Uterus (tissue), 4 donors: ENCODE data around the gene ZNF609. TPM values are rescaled to one million over a fixed set of nuclear protein-coding genes. Genes with fewer than 3 reads are reported as not detected.

ENCODE experiments used
- DNase-seq, 2 donors: peaks; one replicate each; pipeline ENCODE4 v3.0.0-alpha.2; 2019 to 2020
- H3K27ac ChIP-seq, 2 donors: fragments of 200-600 bp; sonication (generic); 1 replicate in 1 of 2; 2 replicates in 1 of 2; pipeline ENCODE4 v1.5.1; 2016 to 2018
- H3K27me3 ChIP-seq, 2 donors: fragments of 200-600 bp; sonication (generic); one replicate each; pipeline ENCODE4 v1.5.1; 2018 to 2019; ENCODE audit warnings: control low read depth in 1 of 2
- H3K36me3 ChIP-seq, 2 donors: fragments of 200-600 bp; sonication (generic); one replicate each; pipeline ENCODE4 v1.5.1; 2019; ENCODE audit warnings: control low read depth in 1 of 2
- H3K4me1 ChIP-seq, 2 donors: fragments of 200-600 bp; sonication (generic); one replicate each; pipeline ENCODE4 v1.5.1; 2018 to 2019; ENCODE audit warnings: control low read depth in 1 of 2
- H3K4me3 ChIP-seq, 2 donors: fragments of 200-600 bp; sonication (generic); 1 replicate in 1 of 2; 2 replicates in 1 of 2; pipeline ENCODE4 v1.5.1; 2018 to 2019; ENCODE audit warnings: mild to moderate bottlenecking in 1 of 2
- H3K9me3 ChIP-seq, 2 donors: fragments of 200-600 bp; sonication (generic); one replicate each; pipeline ENCODE4 v1.5.1; 2019; ENCODE audit warnings: control low read depth in 1 of 2
- POLR2A ChIP-seq, 2 donors: fragments of 450-650 bp; IDR thresholded peaks; one replicate each; pipeline ENCODE4 v1.6.1; 2016; ENCODE audit warnings: antibody characterized with exemption in 2 of 2, mild to moderate bottlenecking in 1 of 2, moderate library complexity in 1 of 2
- intact Hi-C: fragments of 100-400 bp; cut with DNase I; formaldehyde crosslinking; loops from one replicate; pipeline ENCODE4 v1.15.1; 2023; ENCODE audit warnings: low total_unique reads
- total RNA-seq, 4 donors: library from RNA; depleted of rRNA in 3 of 4; stranded (reverse); fragments of >200 nt in 3 of 4; gene quantifications; one replicate each; pipeline versions ENCODE4 v1.1.0 to v1.2.4, GENCODE V29; 2014 to 2023
- TF ChIP-seq, protein P1 (sequence below), 4 experiments: fragments of 200-600 bp in 2 of 4; fragments of 450-650 bp in 2 of 4; sonication (generic) in 2 of 4; IDR thresholded peaks; one replicate each; pipeline ENCODE4 v1.5.1; 2016 to 2019; ENCODE audit warnings: antibody characterized with exemption in 4 of 4, mild to moderate bottlenecking in 2 of 4, moderate library complexity in 1 of 4
- donor health status: DM: yes; HTN: yes; CAD: no.

The ZNF609 gene
- total RNA-seq, 4 donors from 2014 or later: 12.4 to 59.6 (median 26.1) TPM

DNA sequence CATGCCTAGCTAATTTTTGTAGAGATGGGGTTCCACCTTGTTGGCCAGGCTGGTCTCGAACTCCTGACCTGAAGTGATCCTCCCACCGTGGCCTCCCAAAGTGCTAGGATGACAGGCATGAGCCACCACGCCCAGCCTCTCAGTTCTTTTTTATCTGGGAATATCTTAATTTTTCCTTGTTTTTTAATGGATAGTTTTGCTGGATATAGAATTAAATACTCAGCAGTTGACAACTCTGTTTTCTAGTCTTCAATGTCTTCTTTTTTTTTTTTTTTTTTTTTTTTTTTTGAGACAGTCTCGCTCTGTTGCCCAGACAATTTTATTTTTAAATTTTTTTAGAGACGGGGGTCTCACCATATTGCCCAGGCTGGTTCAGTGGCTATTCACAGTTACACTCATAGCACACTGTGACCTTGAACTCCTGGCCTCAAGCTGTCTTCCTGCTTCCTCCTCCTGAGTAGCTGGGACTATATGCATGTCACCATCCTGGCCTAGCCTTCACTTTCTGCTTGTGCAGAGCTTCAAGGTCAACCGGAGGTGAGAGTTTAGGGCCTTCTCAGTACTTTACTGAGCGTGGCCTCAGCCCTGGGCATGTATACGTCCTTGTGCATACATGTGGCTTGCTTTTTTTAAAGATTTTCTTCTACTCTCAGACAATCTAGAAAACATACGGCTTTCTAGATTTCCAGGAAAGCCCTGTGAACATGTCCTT lies 120.5 kb downstream of the ZNF609 start:
- DNase-seq: no peak
- Histone ChIP-seq H3K27me3 (no peaks in the 10 kb centered on the region), H3K27ac (no peak overlapping the region), H3K4me3 (no peak overlapping the region), H3K4me1 (no peaks in the 10 kb centered on the region), H3K36me3 (no peaks in the 10 kb centered on the region), H3K9me3 (peaks cover 0 to 6% of the 10 kb centered on the region in 2 donors)
- TF ChIP-seq, protein P1, sequence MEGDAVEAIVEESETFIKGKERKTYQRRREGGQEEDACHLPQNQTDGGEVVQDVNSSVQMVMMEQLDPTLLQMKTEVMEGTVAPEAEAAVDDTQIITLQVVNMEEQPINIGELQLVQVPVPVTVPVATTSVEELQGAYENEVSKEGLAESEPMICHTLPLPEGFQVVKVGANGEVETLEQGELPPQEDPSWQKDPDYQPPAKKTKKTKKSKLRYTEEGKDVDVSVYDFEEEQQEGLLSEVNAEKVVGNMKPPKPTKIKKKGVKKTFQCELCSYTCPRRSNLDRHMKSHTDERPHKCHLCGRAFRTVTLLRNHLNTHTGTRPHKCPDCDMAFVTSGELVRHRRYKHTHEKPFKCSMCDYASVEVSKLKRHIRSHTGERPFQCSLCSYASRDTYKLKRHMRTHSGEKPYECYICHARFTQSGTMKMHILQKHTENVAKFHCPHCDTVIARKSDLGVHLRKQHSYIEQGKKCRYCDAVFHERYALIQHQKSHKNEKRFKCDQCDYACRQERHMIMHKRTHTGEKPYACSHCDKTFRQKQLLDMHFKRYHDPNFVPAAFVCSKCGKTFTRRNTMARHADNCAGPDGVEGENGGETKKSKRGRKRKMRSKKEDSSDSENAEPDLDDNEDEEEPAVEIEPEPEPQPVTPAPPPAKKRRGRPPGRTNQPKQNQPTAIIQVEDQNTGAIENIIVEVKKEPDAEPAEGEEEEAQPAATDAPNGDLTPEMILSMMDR (IDR thresholded peaks at IDR 0.05): no peak
- TF ChIP-seq POLR2A (IDR thresholded peaks at IDR 0.05): no peak
- intact Hi-C loops: no loop called here

DNA sequence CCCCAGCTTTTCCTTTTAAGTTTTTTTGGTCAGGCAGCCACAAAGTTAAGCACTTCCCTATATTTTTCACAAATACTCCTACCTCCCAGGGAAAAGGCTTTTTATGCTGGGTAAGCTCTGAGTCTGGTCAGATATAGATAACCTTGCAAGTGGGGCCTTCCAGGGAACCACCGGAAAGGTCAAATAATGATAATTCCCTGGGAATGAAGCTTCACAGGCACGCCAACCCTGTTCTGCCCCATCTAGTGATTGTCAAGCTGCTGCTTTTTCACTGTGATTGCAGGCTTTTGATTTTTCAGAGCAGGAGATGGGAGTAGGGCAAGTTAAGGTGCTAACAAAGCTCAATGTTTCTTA lies 121.0 kb downstream of the ZNF609 start:
- Histone ChIP-seq H3K36me3 (no peaks in the 10 kb centered on the region), H3K27me3 (no peaks in the 10 kb centered on the region), H3K27ac (no peak overlapping the region), H3K4me1 (no peaks in the 10 kb centered on the region), H3K4me3 (no peak overlapping the region), H3K9me3 (peaks cover 0 to 6% of the 10 kb centered on the region in 2 donors)
- DNase-seq: no peak
- TF ChIP-seq POLR2A (IDR thresholded peaks at IDR 0.05): no peak
- TF ChIP-seq, protein P1 (IDR thresholded peaks at IDR 0.05): no peak
- intact Hi-C loops: no loop called here

DNA sequence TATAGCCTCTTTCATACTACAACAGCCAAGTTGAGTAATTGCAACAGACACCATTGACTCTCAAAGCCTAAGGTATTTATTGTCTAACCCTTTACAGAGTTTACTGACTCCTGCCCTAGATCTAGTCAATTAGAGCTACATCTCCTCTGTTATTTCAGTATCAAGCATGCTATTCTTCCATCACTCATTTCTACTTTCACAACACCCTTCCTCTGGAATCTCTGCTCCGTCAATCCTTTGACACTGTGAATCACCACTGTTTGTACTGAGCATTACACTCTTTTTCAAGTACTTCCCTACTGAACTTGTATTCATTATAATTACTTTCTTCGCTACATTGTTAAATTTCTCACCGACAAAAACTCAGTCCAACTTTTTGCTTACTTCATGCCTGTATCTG lies 121.8 kb downstream of the ZNF609 start:
- Histone ChIP-seq H3K9me3 (peaks cover 0 to 6% of the 10 kb centered on the region in 2 donors), H3K4me1 (no peaks in the 10 kb centered on the region), H3K4me3 (no peak overlapping the region), H3K27me3 (no peaks in the 10 kb centered on the region), H3K36me3 (no peaks in the 10 kb centered on the region), H3K27ac (no peak overlapping the region)
- DNase-seq: no peak
- intact Hi-C loops: no loop called here
- TF ChIP-seq POLR2A (IDR thresholded peaks at IDR 0.05): no peak
- TF ChIP-seq, protein P1 (IDR thresholded peaks at IDR 0.05): no peak

DNA sequence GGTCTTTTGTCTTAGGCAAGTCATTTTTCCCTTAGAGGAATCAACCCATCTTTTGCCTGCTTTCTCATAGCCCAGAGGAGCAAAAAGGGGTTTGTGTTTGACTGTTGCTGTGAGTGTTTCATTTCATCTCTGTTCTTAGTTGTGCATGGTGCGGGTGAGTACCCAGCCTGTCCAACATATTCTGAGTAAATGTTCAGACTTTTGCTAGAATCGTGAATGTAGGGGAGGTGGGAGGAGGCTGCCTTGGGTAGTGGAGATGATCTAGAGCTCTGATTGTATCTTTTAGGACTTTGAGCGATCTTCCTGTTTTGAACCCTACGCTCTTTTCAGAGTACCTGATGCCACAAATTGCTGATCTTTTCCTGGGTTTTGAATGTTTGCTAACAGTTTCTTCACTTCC lies 123.1 kb downstream of the ZNF609 start:
- Histone ChIP-seq H3K27ac (no peak overlapping the region), H3K4me3 (no peak overlapping the region), H3K36me3 (no peaks in the 10 kb centered on the region), H3K4me1 (no peaks in the 10 kb centered on the region), H3K9me3 (peaks cover 0 to 6% of the 10 kb centered on the region in 2 donors), H3K27me3 (no peaks in the 10 kb centered on the region)
- TF ChIP-seq, protein P1 (IDR thresholded peaks at IDR 0.05): no peak
- no peak for TF ChIP-seq POLR2A (IDR thresholded peaks at IDR 0.05)
- no peak for DNase-seq
- intact Hi-C loops: no loop called here

DNA sequence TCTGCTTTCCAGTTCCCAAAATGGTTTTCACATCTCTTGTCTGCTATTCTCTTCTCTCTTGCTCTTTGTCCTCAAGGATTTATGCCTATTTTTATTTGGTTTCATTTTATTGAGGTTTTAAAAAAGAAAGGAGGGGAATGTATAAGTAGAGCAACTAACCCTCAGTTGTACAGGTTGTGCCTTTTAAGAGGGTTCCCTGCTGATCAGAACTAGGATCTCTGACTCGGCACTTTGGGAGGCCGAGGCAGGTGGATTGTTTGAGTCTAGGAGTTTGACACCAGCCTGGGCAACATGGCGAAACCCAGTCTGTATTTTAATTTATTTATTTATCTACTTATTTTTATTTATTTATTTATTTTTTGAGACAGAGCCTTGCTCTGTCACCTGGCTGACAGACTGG lies 123.6 kb downstream of the ZNF609 start:
- Histone ChIP-seq H3K27me3 (no peaks in the 10 kb centered on the region), H3K4me3 (no peak overlapping the region), H3K27ac (no peak overlapping the region), H3K9me3 (peaks cover 0 to 6% of the 10 kb centered on the region in 2 donors), H3K36me3 (no peaks in the 10 kb centered on the region), H3K4me1 (no peaks in the 10 kb centered on the region)
- intact Hi-C loops: no loop called here
- no peak for DNase-seq
- TF ChIP-seq, protein P1 (IDR thresholded peaks at IDR 0.05): no peak
- no peak for TF ChIP-seq POLR2A (IDR thresholded peaks at IDR 0.05)
